HG03175 (cell line): ENCODE measurements around the gene MAPT.

Experiments
- ATAC-seq: cut with Tn5 transposase; IDR thresholded peaks from one replicate; pipeline ENCODE4 v1.9.1; 2021; ENCODE audit warnings: mild to moderate bottlenecking, moderate library complexity; ENCODE audit not compliant: unreplicated experiment

MAPT gene

DNA sequence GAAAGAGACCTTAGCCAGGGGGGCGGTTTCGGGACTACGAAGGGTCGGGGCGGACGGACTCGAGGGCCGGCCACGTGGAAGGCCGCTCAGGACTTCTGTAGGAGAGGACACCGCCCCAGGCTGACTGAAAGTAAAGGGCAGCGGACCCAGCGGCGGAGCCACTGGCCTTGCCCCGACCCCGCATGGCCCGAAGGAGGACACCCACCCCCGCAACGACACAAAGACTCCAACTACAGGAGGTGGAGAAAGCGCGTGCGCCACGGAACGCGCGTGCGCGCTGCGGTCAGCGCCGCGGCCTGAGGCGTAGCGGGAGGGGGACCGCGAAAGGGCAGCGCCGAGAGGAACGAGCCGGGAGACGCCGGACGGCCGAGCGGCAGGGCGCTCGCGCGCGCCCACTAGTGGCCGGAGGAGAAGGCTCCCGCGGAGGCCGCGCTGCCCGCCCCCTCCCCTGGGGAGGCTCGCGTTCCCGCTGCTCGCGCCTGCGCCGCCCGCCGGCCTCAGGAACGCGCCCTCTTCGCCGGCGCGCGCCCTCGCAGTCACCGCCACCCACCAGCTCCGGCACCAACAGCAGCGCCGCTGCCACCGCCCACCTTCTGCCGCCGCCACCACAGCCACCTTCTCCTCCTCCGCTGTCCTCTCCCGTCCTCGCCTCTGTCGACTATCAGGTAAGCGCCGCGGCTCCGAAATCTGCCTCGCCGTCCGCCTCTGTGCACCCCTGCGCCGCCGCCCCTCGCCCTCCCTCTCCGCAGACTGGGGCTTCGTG lies at the start of gene MAPT:
Gene MAPT (plus strand): TSS at position 533 of the 763 bp plus-strand sequence. CDS start 67,784 bp downstream, outside the sequence.
- ATAC-seq, result peak; percentile 75

DNA sequence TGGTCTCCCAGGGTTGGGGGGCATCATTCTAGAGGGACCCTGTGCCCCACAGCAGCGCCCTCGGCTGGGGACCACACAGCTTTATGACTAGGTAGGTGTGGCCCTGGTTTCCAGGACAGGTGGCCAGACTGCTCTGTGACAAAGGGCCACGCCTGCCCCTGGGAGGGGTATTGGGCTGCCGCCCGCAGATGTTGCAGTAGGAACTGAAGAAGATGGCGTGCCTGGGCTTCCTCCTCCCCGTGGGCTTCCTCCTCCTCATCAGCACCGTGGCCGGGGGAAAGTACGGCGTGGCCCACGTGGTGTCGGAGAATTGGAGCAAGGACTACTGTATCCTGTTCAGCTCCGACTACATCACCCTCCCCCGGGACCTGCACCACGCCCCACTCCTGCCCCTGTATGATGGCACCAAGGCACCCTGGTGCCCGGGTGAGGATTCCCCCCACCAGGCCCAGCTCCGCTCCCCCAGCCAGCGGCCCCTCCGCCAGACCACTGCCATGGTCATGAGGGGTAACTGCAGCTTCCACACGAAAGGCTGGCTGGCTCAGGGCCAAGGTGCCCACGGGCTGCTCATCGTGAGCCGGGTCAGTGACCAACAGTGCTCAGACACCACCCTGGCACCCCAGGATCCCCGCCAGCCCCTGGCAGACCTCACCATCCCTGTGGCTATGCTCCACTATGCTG lies 49.5 kb upstream of the MAPT start, which contains the start of gene SPPL2C:
Gene SPPL2C (plus strand): TSS at position 187 of the 681 bp plus-strand sequence. CDS start 26 bp downstream, at position 213.
- no peak for ATAC-seq

DNA sequence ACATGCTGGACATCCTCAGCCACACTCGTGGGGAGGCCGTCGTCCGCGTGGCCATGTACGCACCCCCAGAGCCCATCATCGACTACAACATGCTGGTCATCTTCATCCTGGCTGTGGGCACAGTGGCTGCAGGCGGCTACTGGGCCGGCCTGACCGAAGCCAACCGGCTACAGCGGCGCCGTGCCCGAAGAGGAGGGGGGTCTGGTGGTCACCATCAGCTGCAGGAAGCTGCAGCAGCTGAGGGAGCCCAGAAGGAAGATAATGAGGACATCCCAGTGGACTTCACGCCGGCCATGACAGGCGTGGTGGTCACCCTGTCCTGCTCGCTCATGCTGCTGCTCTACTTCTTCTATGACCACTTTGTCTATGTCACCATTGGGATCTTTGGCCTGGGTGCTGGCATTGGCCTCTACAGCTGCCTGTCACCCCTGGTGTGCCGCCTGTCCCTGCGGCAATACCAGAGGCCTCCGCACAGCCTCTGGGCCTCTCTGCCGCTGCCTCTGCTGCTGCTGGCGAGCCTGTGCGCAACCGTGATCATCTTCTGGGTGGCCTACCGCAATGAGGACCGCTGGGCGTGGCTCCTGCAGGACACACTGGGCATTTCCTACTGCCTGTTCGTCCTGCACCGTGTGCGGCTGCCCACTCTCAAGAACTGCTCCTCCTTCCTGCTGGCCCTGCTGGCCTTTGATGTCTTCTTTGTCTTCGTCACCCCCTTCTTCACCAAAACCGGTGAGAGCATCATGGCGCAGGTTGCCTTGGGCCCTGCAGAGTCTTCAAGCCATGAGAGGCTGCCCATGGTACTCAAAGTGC lies 48.8 kb upstream of the MAPT start:
- no peak for ATAC-seq

DNA sequence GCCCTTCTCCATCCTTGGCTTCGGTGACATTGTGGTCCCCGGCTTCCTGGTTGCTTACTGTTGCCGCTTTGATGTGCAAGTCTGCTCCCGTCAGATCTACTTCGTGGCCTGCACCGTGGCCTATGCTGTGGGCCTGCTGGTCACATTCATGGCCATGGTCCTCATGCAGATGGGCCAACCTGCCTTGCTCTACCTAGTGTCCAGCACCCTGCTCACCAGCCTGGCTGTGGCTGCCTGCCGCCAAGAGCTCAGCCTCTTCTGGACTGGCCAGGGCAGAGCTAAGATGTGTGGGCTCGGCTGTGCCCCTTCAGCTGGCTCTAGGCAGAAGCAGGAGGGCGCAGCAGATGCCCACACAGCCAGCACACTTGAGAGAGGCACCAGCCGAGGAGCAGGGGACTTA lies 48.1 kb upstream of the MAPT start:
- no peak for ATAC-seq

DNA sequence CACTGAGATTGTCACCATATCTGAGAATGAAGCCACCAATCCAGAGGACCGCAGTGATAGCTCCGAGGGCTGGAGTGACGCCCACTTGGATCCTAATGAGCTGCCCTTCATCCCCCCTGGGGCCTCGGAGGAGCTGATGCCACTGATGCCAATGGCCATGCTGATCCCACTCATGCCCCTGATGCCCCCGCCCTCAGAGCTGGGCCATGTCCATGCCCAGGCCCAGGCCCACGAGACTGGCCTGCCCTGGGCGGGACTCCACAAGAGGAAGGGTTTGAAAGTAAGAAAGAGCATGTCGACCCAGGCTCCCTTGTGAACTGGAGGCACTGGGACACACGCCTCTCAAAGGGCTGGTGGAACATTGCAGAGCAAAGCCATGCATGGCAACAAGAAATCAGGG lies 47.7 kb upstream of the MAPT start:
- ATAC-seq, result no peak

DNA sequence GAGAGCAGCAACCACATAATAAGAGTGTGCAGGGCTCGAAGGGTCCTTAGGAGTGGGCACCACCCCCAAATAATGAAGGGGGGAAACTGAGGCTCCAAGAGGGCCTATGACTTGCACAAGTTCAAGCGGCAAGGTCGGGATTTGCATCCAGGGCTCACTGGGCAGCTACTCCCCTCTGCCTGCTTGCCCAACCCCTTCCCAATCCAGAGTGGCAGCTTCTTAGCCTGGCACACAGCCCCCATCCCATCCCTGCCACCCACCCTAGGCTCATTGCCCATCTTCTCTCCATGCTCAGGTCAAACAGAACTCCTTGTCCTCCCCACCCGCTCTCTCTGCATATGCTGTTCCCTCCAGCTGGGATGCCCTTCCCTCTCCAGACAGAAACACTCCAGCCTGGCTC lies 47.3 kb upstream of the MAPT start:
- ATAC-seq, result no peak

DNA sequence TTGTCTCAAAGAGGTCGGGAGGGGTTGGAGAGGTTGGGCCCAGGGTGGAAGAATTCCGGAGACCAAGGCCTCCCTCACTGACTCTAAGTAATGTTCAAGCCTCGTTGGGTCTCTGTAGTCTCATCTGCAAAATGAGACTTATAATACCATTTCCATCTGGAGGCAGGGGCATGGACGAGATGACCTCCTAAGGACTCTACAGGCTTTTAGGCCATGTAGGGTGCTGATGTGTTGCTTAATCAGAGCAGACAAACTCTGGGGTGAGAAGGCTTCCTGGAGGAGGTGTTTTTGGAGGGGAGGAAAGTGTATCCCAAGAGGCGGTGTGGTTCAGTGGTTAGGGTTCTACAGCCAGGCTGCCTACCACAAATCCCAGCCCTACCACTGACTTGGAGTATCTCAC lies 46.6 kb upstream of the MAPT start:
- ATAC-seq, result no peak

DNA sequence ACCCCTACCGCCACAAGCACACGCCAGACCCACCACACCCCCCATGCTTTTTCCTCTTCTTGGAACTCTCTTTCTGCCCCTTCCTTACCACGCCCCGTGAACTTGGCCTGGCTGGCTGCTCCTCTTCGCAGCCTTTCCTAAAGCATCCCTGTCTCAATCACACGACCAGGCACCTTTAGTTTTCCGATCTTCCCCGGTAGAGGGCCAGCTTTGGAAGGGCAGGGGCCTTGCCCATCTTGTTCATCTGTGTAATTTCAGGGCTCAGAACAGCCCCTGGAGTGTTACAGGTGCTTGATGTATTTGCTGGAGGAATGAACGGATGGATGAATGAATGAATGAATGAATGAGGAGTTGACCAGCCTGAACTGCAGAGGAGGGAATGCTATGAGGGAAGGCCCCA lies 45.9 kb upstream of the MAPT start:
- ATAC-seq, result no peak

DNA sequence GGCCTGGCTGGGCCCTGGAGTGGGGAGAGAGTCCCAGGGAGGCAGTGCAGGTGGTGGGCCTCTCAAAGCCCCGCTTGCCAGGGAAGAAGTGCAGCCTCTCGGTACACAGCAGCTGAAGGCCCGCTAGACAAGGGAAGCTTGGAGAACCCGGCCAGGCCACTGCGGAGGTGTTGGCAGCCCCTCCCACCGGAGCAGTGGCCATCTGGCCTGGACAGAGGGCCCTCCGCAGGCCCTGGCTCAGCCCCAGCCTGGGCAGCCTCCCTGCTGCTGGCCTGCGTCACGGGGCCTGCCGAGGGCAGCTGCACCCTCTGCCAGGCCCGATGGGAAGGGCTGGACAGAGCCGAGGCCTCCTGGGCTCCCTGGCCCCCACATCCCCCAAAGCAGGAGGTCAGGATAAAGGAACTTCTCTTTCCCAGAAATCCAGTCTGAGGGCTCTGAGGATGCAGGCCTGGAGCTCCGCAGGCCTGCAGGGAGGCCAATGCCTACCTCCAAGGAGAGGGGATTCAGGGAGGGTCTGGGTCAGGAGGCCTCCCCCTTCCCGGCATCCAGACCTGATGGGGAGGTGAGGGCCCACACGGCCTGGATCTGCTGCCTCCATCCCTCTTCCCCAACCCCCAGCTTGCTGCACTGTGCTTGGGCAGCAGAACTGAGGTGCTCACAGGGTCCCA lies 45.4 kb upstream of the MAPT start:
- no peak for ATAC-seq

DNA sequence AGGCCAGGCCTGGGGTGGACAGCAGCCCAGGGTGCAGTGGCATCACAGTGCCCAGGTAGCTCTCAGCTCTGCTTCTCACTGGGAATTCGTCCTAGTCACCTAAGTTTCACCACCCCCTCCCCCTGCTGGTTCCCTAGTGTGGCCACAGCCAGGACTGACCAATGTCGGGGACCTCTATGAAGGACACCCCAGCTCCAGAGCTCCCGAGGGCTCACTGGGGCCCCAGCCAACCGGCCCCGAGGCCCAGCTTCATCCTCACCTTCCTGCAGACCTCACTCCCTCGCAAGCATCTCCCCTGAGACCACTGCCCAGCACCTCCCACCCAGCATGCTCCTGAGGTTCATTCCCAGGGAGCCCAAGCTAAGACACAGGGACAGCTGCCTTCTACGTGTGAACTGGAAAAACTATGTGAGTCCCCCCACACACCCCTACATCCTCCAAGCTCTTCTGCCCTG lies 44.8 kb upstream of the MAPT start:
- ATAC-seq, result no peak

DNA sequence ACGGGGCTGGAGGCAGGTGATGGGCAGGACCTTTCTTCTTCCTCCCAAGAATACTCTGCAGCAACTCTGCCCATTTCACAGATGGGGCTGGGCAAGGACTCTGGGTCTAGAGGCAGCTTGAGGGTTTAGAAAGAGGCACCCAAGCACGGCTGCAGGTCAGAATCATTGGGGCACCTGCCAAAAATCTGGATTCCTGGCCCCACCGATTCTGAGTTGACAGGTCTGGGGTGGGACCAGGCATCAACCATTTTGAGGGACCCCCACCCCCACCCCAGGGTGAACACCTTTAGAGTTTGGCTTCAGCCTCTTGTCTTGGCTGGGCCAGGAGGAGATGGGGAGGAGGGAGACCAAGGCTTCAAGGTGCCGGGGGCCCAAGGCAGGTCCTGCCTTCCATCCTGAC lies 44.3 kb upstream of the MAPT start:
- ATAC-seq, result no peak

DNA sequence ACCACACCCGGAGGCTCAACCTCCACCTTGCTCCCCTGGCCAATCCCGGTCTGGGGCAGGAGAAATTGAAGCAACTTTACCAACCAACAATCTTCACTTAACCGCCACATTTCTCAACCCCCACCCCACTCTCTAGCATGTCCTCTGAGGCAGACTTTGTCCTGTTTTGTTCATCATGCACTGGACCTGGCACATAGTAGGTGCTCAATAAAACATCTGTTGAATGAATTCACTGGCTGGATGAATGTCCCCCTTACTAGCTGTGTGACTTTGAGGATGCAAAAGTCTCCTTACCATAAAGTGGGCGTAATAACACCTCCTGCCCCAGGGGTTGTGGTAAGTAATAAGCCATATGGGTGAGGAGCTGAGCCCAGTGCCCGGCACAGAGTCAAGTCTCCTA lies 43.9 kb upstream of the MAPT start:
- ATAC-seq, result no peak

DNA sequence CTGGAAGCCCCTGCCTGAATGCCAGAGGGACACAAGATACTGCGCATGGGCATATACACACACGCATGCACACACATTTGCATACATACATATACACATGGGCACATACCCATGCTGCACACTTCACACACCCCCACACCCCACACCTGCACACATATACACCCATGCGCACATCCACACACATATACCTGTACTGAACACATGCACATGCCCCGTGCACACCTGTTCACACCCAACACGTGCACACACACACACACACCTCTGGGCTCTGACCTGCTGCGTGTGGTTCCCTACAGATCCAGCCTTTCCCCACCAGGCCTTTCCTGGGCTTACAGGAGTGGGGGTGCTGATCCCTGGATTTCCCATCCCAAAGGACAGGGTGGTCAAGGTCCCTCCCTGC lies 43.3 kb upstream of the MAPT start:
- ATAC-seq, result no peak

DNA sequence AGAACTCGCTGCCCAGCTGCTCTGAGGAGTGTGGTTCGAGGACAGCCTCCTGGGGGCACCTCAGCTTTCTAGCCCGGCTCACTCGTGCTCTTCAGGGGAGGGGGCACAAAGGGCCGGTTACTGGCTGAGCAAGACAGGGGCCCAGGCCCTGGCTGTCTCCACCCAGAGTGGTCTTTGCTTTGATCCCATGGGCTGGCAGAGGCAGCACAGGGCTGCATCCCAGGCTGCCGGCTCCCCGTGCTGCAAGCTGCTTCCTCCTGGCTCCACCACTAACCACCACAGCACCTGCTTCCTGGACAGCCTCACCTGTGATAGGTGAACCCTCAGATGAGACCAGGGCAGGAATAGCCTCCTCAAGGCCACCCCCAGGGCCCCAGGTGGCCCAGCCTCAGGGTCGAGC lies 42.9 kb upstream of the MAPT start:
- no peak for ATAC-seq

DNA sequence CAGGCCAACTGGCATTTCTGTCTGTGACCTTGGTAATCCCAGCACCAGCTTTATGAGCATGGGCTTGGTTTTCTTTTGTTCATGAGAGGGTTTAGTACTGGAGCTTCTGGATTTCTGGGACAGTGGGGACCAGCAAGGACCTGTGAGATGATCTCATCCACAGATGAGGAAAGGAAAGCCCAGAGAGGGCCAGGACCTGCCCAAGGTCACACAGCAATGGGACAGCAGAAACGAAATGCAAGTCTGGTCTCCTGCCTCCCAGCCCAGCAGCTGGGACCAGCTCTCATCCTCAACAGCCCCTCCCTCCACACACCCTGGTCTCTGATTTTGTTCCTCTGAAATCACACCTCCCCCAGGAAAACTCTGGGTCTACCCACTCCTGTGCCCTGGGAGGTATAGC lies 42.5 kb upstream of the MAPT start:
- no peak for ATAC-seq

DNA sequence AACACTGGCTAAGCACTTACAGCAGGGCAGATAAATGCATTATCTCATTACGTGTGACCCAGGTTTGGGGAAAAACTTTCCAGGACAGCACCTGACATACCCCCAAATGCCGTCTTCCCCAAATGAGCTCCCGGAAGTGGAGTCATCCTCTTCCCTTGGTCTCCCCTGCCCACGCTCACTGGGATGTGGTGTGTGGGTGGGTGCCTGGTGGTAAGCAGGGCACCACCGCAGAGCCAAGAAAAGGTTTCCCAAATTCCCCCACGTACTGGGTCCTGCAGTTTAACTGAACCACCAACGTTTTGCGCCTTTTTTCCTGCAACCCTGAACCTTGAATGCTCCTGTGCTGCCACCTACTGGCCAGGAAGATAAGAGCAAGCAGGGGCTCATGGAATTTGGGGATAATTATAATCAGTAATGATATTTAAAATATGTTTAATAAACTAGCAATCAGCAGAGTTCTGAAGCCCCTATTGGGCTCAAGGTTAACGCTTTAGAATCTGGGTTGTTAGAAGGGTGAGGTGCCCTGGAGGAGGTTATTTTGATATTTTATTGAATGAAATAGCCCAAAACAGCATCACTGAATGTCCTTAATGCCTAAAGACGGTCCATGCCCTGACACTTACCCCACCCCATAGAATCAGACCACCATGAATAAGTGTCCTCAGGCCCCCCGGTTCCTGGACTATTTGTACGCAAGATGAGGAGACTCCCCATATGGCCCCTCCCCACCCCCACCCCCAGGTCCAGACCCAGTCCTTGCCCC lies 41.6 kb upstream of the MAPT start:
- ATAC-seq, result no peak

DNA sequence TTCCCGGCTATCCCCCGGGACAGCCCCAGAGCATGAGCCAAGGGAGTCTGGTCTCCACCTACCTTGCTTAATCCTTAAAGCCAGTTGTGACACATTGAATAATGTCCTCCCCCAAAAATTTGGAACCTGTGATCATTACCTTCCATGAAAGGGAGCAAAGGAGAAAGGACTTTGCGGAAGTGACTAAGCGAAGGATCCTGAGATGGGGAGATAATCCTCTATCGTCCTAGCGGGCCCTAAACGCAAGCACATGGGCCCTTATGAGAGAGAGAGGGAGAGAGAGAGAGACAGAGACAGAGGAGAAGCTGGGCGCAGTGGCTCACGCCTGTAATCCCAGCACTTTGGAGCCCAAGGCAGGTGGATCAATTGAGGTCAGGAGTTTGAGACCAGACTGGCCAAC lies 40.1 kb upstream of the MAPT start:
- ATAC-seq, result no peak

DNA sequence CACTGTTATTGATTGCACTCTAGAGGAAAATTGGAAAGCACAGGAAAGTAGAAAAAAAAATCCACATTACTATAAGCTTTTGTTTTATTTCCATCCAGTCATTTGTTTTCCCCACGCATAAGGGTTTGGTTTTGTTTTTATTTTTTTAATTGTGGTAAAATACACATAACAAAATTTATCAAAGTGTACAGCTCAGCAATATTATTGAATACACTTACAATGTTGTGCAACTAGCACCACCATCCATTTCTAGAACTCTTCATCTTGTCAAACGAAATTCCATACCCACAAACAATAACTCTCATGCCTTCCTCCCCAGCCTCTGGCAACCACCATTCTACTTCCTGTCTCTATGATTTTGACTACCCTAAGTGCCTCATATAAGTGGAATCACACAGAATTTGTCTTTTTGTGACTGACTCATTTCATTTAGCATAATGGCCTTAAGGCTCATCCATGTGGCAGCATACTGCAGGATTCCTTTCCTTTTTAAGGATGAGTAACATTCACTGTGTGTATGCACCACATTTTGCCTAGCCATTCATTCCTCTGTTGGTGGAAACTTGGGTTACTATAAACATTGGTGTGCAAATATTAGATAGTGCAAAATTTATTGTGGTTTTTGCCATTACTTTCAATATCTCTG lies 38.5 kb upstream of the MAPT start:
- no peak for ATAC-seq

DNA sequence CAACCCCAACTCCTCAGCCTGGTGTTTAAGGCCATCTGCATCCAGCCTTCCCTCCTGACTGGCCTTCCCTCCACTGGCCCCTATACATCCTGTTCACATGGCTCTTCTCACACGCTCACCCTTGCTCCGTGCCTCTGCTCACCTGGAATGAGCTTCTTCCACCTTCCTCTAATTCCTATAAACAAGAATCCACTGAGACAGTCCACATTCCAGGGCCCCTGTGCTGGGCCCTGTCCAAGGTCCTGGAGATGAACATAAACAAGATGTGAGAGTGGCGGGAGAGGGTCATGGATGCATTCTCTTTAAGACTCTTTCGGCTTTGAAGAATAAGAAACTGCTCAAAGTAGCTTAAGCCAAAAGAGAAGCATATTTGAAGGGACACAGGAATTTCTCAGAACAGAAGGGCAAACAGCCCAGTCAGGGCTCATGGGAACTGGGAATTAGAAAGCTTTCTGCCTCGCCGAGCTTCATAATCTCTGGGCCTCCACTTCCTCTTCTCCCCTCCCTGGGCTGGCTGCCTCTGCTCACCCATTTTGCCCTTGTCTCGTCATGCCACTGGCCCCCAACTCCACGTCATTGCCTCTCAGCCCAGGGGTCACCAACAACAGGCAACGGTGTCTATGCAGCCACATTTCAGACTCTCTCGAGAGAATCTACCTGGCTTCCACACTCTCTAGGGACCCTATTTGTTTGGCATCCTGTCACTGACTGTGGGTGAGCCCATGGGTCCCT lies 36.2 kb upstream of the MAPT start:
- ATAC-seq, result no peak
